Measurements from ENCODE around the gene TNFRSF18.
A peak's percentile ranks its signal among the peaks of the same experiment; 100 is the strongest.

Gene TNFRSF18

GRCh38 chr1:1226566-1227362, 20.4 kb upstream of the TNFRSF18 start:
- DNase-seq, result no peak

- no peak for DNase-seq
These were observed 19.5 kb upstream of the TNFRSF18 start for GRCh38 chr1:1225913-1226312.

GRCh38 chr1:1225238-1225845, 18.9 kb upstream of the TNFRSF18 start:
- DNase-seq, result no peak

- no peak for DNase-seq
These were observed 17.5 kb upstream of the TNFRSF18 start for GRCh38 chr1:1223891-1224290.

- no peak for DNase-seq
These were observed 16.9 kb upstream of the TNFRSF18 start for GRCh38 chr1:1223321-1223720.

GRCh38 chr1:1222575-1223225, 16.3 kb upstream of the TNFRSF18 start:
- DNase-seq, result no peak

- DNase-seq, result no peak
These were observed 15.6 kb upstream of the TNFRSF18 start for GRCh38 chr1:1221887-1222574.

- DNase-seq, result no peak
These were observed 13.8 kb upstream of the TNFRSF18 start for GRCh38 chr1:1220197-1220596.

GRCh38 chr1:1219341-1219740, 12.9 kb upstream of the TNFRSF18 start:
- no peak for DNase-seq

GRCh38 chr1:1218524-1219200, 12.3 kb upstream of the TNFRSF18 start:
- DNase-seq, result no peak

- DNase-seq, result no peak
These were observed 11.5 kb upstream of the TNFRSF18 start for GRCh38 chr1:1217621-1218523.

- no peak for DNase-seq
These were observed 10.6 kb upstream of the TNFRSF18 start for GRCh38 chr1:1216770-1217620.

GRCh38 chr1:1215881-1216605, 9.7 kb upstream of the TNFRSF18 start:
- no peak for DNase-seq

GRCh38 chr1:1215080-1215676, 8.8 kb upstream of the TNFRSF18 start:
- DNase-seq, result no peak

GRCh38 chr1:1213345-1214265, 7.2 kb upstream of the TNFRSF18 start, which contains the start of gene TNFRSF4:
TNFRSF4 (minus strand) TSS chr1:1214153; CDS start chr1:1214127, 26 bp downstream.
- peak; percentile 45 for DNase-seq

GRCh38 chr1:1212780-1213344, 6.5 kb upstream of the TNFRSF18 start:
- DNase-seq, result peak; percentile 70

GRCh38 chr1:1211541-1212441, 5.4 kb upstream of the TNFRSF18 start:
- DNase-seq, result no peak
